Karpas-422 (cell line): Measurements from ENCODE around the gene DSEL. TPM values are rescaled to one million over a fixed set of nuclear protein-coding genes. Genes with fewer than 3 reads are reported as not detected.

ENCODE experiments used
- DNase-seq: peaks from one replicate; pipeline ENCODE4 v3.0.0-alpha.2; 2015
- H2AFZ ChIP-seq: fragments of 200-600 bp; sonication (generic); 2 replicates; pipeline ENCODE4 v1.6.1; 2014; ENCODE audit warnings: antibody characterized with exemption, low read length, mixed read lengths
- H3K27ac ChIP-seq: fragments of 200-600 bp; sonication (generic); 2 replicates; pipeline ENCODE4 v1.5.1; 2014; ENCODE audit warnings: mild to moderate bottlenecking, low read length, moderate library complexity
- H3K27me3 ChIP-seq: fragments of 200-600 bp; sonication (generic); 2 replicates; pipeline ENCODE4 v1.6.1; 2014; ENCODE audit warnings: low read length, mixed read lengths
- H3K36me3 ChIP-seq: fragments of 200-600 bp; sonication (generic); 2 replicates; pipeline ENCODE4 v1.6.1; 2014; ENCODE audit warnings: low read length, mixed read lengths; ENCODE audit not compliant: insufficient read depth
- H3K4me1 ChIP-seq: fragments of 200-600 bp; sonication (generic); 2 replicates; pipeline ENCODE4 v1.6.1; 2014; ENCODE audit warnings: mild to moderate bottlenecking, low read length, mixed read lengths
- H3K4me2 ChIP-seq: fragments of 200-600 bp; sonication (generic); 2 replicates; pipeline ENCODE4 v1.6.1; 2014; ENCODE audit warnings: low read length, low read depth, mild to moderate bottlenecking; ENCODE audit not compliant: poor library complexity, severe bottlenecking
- H3K4me3 ChIP-seq: fragments of 200-600 bp; sonication (generic); 2 replicates; pipeline ENCODE4 v1.5.1; 2014; ENCODE audit warnings: mild to moderate bottlenecking, antibody characterized with exemption, low read length, mixed read lengths
- H3K79me2 ChIP-seq: fragments of 200-600 bp; sonication (generic); 2 replicates; pipeline ENCODE4 v1.6.1; 2014; ENCODE audit warnings: mild to moderate bottlenecking, low read length, mixed read lengths
- H3K9ac ChIP-seq: fragments of 200-600 bp; sonication (generic); 2 replicates; pipeline ENCODE4 v1.6.0; 2014; ENCODE audit warnings: low read length
- H3K9me2 ChIP-seq: fragments of 200-600 bp; sonication (generic), shearing (Covaris generic); replicated peaks from 2 replicates; pipeline ENCODE4 v1.6.0; 2014; ENCODE audit warnings: mild to moderate bottlenecking, low read length, moderate library complexity; ENCODE audit not compliant: insufficient read depth
- H3K9me3 ChIP-seq: fragments of 300-700, 200-600 bp; sonication (generic); 2 replicates; pipeline ENCODE4 v1.6.1; 2014; ENCODE audit warnings: low read length, mixed read lengths
- H4K20me1 ChIP-seq: fragments of 200-600 bp; sonication (generic); 2 replicates; pipeline ENCODE4 v1.6.1; 2014; ENCODE audit warnings: mild to moderate bottlenecking, antibody characterized with exemption, low read length, low read depth; ENCODE audit not compliant: insufficient read depth
- total RNA-seq: library from RNA; depleted of rRNA; stranded (reverse); fragments of >200 nt; shearing (Covaris generic); gene quantifications from 2 replicates; pipeline ENCODE4 v1.2.3, GENCODE V29; 2014; ENCODE audit warnings: low replicate concordance

DSEL gene
- total RNA-seq, 1 experiment from 2014 or later: not detected

GRCh38 chr18:67467188-67467587 lies 49.3 kb downstream of the DSEL start:
- no peaks in the 10 kb centered on the region for H3K9me2 ChIP-seq
- DNase-seq: no peak
- H2AFZ ChIP-seq: no peak overlapping the region
- H3K4me1 ChIP-seq: peaks cover 3% of the 10 kb centered on the region; the same call in 1 of the 2 replicates
- H3K79me2 ChIP-seq: no peaks in the 10 kb centered on the region
- H3K27me3 ChIP-seq: no peaks in the 10 kb centered on the region
- no peaks in the 10 kb centered on the region for H3K36me3 ChIP-seq
- no peaks in the 10 kb centered on the region for H4K20me1 ChIP-seq
- no peak overlapping the region for H3K9ac ChIP-seq
- H3K4me2 ChIP-seq: no peak overlapping the region
- no peak overlapping the region for H3K27ac ChIP-seq
- H3K9me3 ChIP-seq: peaks cover 15% of the 10 kb centered on the region; the same call in 1 of the 2 replicates
- no peak overlapping the region for H3K4me3 ChIP-seq

DNA sequence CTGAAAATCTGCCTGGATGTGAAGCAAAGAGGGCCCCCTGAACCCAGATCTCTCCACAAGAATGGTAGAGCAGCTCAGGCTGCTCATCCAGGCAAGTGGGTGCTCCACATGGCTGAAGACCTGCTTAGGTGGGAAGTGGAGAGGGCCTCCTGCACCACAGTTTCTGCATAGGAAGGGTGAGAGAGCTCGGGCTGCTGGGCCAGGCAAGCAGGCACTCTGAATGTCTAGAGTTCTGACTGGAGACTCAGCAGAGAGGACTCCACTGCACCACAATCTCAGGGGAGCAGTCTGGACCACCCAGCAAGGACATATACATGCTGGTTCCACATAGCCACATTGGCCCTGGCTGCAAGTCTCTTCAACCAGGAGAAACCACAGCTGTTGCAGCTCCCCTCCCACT lies 52.0 kb downstream of the DSEL start:
- H3K4me1 ChIP-seq: peaks cover 3% of the 10 kb centered on the region; the same call in 1 of the 2 replicates
- no peak overlapping the region for H3K27ac ChIP-seq
- H3K4me3 ChIP-seq: no peak overlapping the region
- no peaks in the 10 kb centered on the region for H4K20me1 ChIP-seq
- no peaks in the 10 kb centered on the region for H3K9me2 ChIP-seq
- no peak overlapping the region for H3K4me2 ChIP-seq
- peaks cover 15% of the 10 kb centered on the region for H3K9me3 ChIP-seq
- no peak for DNase-seq
- no peak overlapping the region for H3K9ac ChIP-seq
- no peaks in the 10 kb centered on the region for H3K79me2 ChIP-seq
- H2AFZ ChIP-seq: no peak overlapping the region
- H3K36me3 ChIP-seq: no peaks in the 10 kb centered on the region
- no peaks in the 10 kb centered on the region for H3K27me3 ChIP-seq

GRCh38 chr18:67463829-67464228 lies 52.7 kb downstream of the DSEL start:
- Histone ChIP-seq H3K79me2 (no peaks in the 10 kb centered on the region), H3K36me3 (no peaks in the 10 kb centered on the region), H3K9me2 (no peaks in the 10 kb centered on the region), H3K4me1 (peaks cover 3% of the 10 kb centered on the region; the same call in 1 of the 2 replicates), H3K9ac (no peak overlapping the region), H4K20me1 (no peaks in the 10 kb centered on the region), H3K4me3 (no peak overlapping the region), H3K4me2 (no peak overlapping the region), H3K27me3 (no peaks in the 10 kb centered on the region), H3K27ac (no peak overlapping the region), H2AFZ (no peak overlapping the region), H3K9me3 (peaks cover 17% of the 10 kb centered on the region)
- peak; percentile 58 for DNase-seq

DNA sequence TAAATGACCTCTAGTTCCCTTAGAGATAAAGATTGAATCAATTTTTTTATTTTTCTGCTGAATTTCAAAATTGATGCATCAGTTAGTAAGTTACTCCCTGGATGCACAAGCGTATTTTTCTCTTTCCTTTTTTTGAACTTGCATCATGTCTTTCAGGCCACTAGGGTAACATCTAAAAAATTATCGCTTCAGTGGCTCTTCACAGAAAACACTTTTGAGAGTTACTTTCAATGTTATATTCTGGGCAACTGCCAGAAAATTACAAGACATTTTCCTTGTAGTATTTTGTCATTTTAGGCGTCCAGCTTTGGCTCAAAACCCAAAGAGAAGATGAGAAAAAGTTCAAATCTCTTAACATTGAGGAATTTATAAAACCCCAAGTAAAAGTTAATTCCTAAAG lies 59.8 kb downstream of the DSEL start:
- no peak overlapping the region for H3K27ac ChIP-seq
- no peaks in the 10 kb centered on the region for H3K36me3 ChIP-seq
- H3K9me2 ChIP-seq: no peaks in the 10 kb centered on the region
- H3K9ac ChIP-seq: no peak overlapping the region
- peaks cover 12% of the 10 kb centered on the region for H3K9me3 ChIP-seq
- H3K4me2 ChIP-seq: no peak overlapping the region
- H3K27me3 ChIP-seq: no peaks in the 10 kb centered on the region
- H2AFZ ChIP-seq: no peak overlapping the region
- no peaks in the 10 kb centered on the region for H4K20me1 ChIP-seq
- no peaks in the 10 kb centered on the region for H3K79me2 ChIP-seq
- H3K4me3 ChIP-seq: no peak overlapping the region
- no peak for DNase-seq
- no peaks in the 10 kb centered on the region for H3K4me1 ChIP-seq
